Gastrocnemius medialis (tissue), 4 donors: ENCODE results near the gene ING2. TPM values are rescaled to one million over a fixed set of nuclear protein-coding genes. Genes with fewer than 3 reads are reported as not detected.

Source experiments
- ATAC-seq, 2 donors: fragments of 150-250 bp; one replicate each; pipeline ENCODE4 v1.9.1; 2016
- DNase-seq, 2 donors: peaks; one replicate each; pipeline ENCODE4 v3.0.0-alpha.2; 2019
- H3K27ac ChIP-seq, 4 donors: fragments of 200-600 bp; sonication (generic); 1 replicate in 1 of 4; 2 replicates in 3 of 4; pipeline ENCODE4 v1.5.1; 2016 to 2018; ENCODE audit warnings: mild to moderate bottlenecking in 2 of 4, moderate library complexity in 1 of 4
- H3K27me3 ChIP-seq, 3 donors: fragments of 200-600 bp; sonication (generic) in 2 of 3; 1 replicate in 1 of 3; 2 replicates in 2 of 3; pipeline versions ENCODE4 v1.5.1 to v1.6.0; 2016 to 2019; ENCODE audit warnings: mild to moderate bottlenecking in 1 of 3, moderate library complexity in 1 of 3
- H3K36me3 ChIP-seq, 2 donors: fragments of 200-600 bp; sonication (generic) in 1 of 2; one replicate each; pipeline ENCODE4 v1.5.1; 2017 to 2018
- H3K4me1 ChIP-seq, 2 donors: fragments of 200-600 bp; sonication (generic) in 1 of 2; one replicate each; pipeline ENCODE4 v1.5.1; 2016 to 2017; ENCODE audit warnings: mild to moderate bottlenecking in 2 of 2
- H3K4me3 ChIP-seq, 4 donors: fragments of 200-600 bp; sonication (generic) in 3 of 4; 1 replicate in 1 of 4; 2 replicates in 3 of 4; pipeline ENCODE4 v1.5.1; 2016 to 2019; ENCODE audit warnings: mild to moderate bottlenecking in 2 of 4
- H3K9me3 ChIP-seq, 3 donors: fragments of 200-600 bp; sonication (generic) in 2 of 3; 1 replicate in 1 of 3; 2 replicates in 2 of 3; pipeline ENCODE4 v1.5.1; 2016 to 2019
- POLR2A ChIP-seq, 2 donors: fragments of 450-650 bp; IDR thresholded peaks; one replicate each; pipeline ENCODE4 v1.6.1; 2017; ENCODE audit warnings: antibody characterized with exemption in 2 of 2, mild to moderate bottlenecking in 2 of 2, moderate library complexity in 2 of 2
- in situ Hi-C, 4 donors: fragments of 200-750 bp; cut with MboI; loops; one replicate each; pipeline versions ENCODE4 v1.15.0 to v1.8.0; 2017; ENCODE audit warnings: low sequenced_read_pairs in 4 of 4
- intact Hi-C: fragments of 100-400 bp; cut with DNase I; formaldehyde crosslinking; loops from one replicate; pipeline ENCODE4 v1.15.1; 2023; ENCODE audit warnings: low total_unique reads
- total RNA-seq, 4 donors: library from RNA; depleted of rRNA; stranded (reverse); fragments of >200 nt; gene quantifications; one replicate each; pipeline versions ENCODE4 v1.1.0 to v1.2.3, GENCODE V29; 2016
- TF ChIP-seq, protein P1 (sequence below), 5 experiments: fragments of 450-650 bp in 3 of 5; fragments of 200-600 bp in 2 of 5; sonication (generic) in 2 of 5; IDR thresholded peaks in 4 of 5; conservative IDR thresholded peaks in 1 of 5; 1 replicate in 4 of 5; 2 replicates in 1 of 5; pipeline ENCODE4 v1.5.1; 2016 to 2019; ENCODE audit warnings: antibody characterized with exemption in 5 of 5, mild to moderate bottlenecking in 3 of 5, moderate library complexity in 3 of 5

The ING2 gene
- total RNA-seq, 4 donors from 2014 or later: 18.9 to 46.2 (median 24.0) TPM

- Histone ChIP-seq H3K4me1 (no peaks in the 10 kb centered on the region), H3K36me3 (no peaks in the 10 kb centered on the region), H3K27me3 (no peaks in the 10 kb centered on the region), H3K9me3 (no peaks in the 10 kb centered on the region), H3K27ac (no peak overlapping the region), H3K4me3 (no peak overlapping the region)
- DNase-seq (no peak), ATAC-seq (no peak)
- in situ Hi-C loops: no loop called here
- intact Hi-C loops: no loop called here
- TF ChIP-seq POLR2A (IDR thresholded peaks at IDR 0.05): no peak
- TF ChIP-seq, protein P1, sequence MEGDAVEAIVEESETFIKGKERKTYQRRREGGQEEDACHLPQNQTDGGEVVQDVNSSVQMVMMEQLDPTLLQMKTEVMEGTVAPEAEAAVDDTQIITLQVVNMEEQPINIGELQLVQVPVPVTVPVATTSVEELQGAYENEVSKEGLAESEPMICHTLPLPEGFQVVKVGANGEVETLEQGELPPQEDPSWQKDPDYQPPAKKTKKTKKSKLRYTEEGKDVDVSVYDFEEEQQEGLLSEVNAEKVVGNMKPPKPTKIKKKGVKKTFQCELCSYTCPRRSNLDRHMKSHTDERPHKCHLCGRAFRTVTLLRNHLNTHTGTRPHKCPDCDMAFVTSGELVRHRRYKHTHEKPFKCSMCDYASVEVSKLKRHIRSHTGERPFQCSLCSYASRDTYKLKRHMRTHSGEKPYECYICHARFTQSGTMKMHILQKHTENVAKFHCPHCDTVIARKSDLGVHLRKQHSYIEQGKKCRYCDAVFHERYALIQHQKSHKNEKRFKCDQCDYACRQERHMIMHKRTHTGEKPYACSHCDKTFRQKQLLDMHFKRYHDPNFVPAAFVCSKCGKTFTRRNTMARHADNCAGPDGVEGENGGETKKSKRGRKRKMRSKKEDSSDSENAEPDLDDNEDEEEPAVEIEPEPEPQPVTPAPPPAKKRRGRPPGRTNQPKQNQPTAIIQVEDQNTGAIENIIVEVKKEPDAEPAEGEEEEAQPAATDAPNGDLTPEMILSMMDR (IDR thresholded peaks at IDR 0.05 in 4 of 5, conservative IDR thresholded peaks at IDR 0.05 in 1 of 5): no peak
Measured at GRCh38 chr4:183483997-183484396, 20.9 kb upstream of the ING2 start.

GRCh38 chr4:183485411-183486160, 19.3 kb upstream of the ING2 start:
- ATAC-seq (no peak), DNase-seq (no peak)
- Histone ChIP-seq H3K27me3 (no peaks in the 10 kb centered on the region), H3K36me3 (no peaks in the 10 kb centered on the region), H3K9me3 (no peaks in the 10 kb centered on the region), H3K27ac (no peak overlapping the region), H3K4me1 (no peaks in the 10 kb centered on the region), H3K4me3 (no peak overlapping the region)
- intact Hi-C loops: no loop called here
- TF ChIP-seq POLR2A (IDR thresholded peaks at IDR 0.05): no peak
- TF ChIP-seq, protein P1 (IDR thresholded peaks at IDR 0.05 in 4 of 5, conservative IDR thresholded peaks at IDR 0.05 in 1 of 5): no peak
- in situ Hi-C loops: no loop called here

- intact Hi-C loops: no loop called here
- Histone ChIP-seq H3K27me3 (no peaks in the 10 kb centered on the region), H3K4me3 (no peak overlapping the region), H3K9me3 (no peaks in the 10 kb centered on the region), H3K27ac (no peak overlapping the region), H3K36me3 (no peaks in the 10 kb centered on the region), H3K4me1 (no peaks in the 10 kb centered on the region)
- DNase-seq (no peak), ATAC-seq (no peak)
- TF ChIP-seq, protein P1 (IDR thresholded peaks at IDR 0.05 in 4 of 5, conservative IDR thresholded peaks at IDR 0.05 in 1 of 5): no peak
- TF ChIP-seq POLR2A (IDR thresholded peaks at IDR 0.05): no peak
- in situ Hi-C loops: loop anchor here in 1 of 4 donors (10.0 kb wide), 1 partner anchor 112 kb away; no protein-coding TSS in a partner anchor
Measured at GRCh38 chr4:183492791-183493222, 12.1 kb upstream of the ING2 start.

GRCh38 chr4:183493246-183493645, 11.6 kb upstream of the ING2 start:
- intact Hi-C loops (no loop called here), in situ Hi-C loops (loop anchor here in 1 of 4 donors (10.0 kb wide), 1 partner anchor 112 kb away; no protein-coding TSS in a partner anchor)
- ATAC-seq: no peak
- Histone ChIP-seq H3K4me3 (no peak overlapping the region), H3K27me3 (no peaks in the 10 kb centered on the region), H3K4me1 (no peaks in the 10 kb centered on the region), H3K9me3 (no peaks in the 10 kb centered on the region), H3K27ac (no peak overlapping the region), H3K36me3 (no peaks in the 10 kb centered on the region)
- no peak for DNase-seq
- no peak for TF ChIP-seq POLR2A (IDR thresholded peaks at IDR 0.05)
- TF ChIP-seq, protein P1 (IDR thresholded peaks at IDR 0.05 in 4 of 5, conservative IDR thresholded peaks at IDR 0.05 in 1 of 5): no peak
